SK-N-SH (cell line): ENCODE data around the gene CDR2.

Experiments
- CTCF ChIP-seq: fragments of 200-600 bp; sonication (generic); IDR thresholded peaks from 2 replicates; pipeline ENCODE4 v1.6.1; 2017; ENCODE audit warnings: antibody characterized with exemption, mild to moderate bottlenecking, moderate library complexity
- EP300 ChIP-seq, 2 experiments: IDR thresholded peaks; 2 replicates each; pipeline versions ENCODE4 v1.4.0 to v1.6.1; 2012; ENCODE audit warnings: borderline replicate concordance in 1 of 2, low read depth in 1 of 2, low read length in 1 of 2
- MAX ChIP-seq: IDR thresholded peaks from 2 replicates; pipeline ENCODE4 v1.4.0; 2012; ENCODE audit warnings: low read depth

GRCh38 chr16:22336581-22336980, 37.8 kb downstream of the CDR2 start:
- TF ChIP-seq EP300 (IDR thresholded peaks at IDR 0.05; ENCODE audit: borderline replicate concordance in 1 of 2, low read depth in 1 of 2, low read length in 1 of 2) = no peak
- no peak for TF ChIP-seq MAX
- no peak for TF ChIP-seq CTCF
